ENCODE measurements around the gene LRRC4C.

GRCh38 chr11:40130427-40130826 is 1329.0 kb downstream of the LRRC4C start:
- TF ChIP-seq CTCF (IDR thresholded peaks at IDR 0.05) (no peak), POLR2A (IDR thresholded peaks at IDR 0.05) (no peak)
